ENCODE data around the gene FKBP11.

Gene FKBP11

GRCh38 chr12:48966177-48966895 is 41.0 kb upstream of the FKBP11 start:
- no peak overlapping the region for H3K27ac ChIP-seq (ENCODE audit: low read length)
- H3K4me1 ChIP-seq (ENCODE audit: insufficient read depth, low read length): peaks cover 43% of the 10 kb centered on the region
- H3K9ac ChIP-seq (ENCODE audit: low read depth, low read length): no peak overlapping the region
- H3K27me3 ChIP-seq (ENCODE audit: insufficient read depth, low read length): peaks cover 58% of the 10 kb centered on the region
- no peaks in the 10 kb centered on the region for H3K9me3 ChIP-seq (ENCODE audit: insufficient read depth, low read depth, low read length)
- no peaks in the 10 kb centered on the region for H3K36me3 ChIP-seq (ENCODE audit: insufficient read depth, low read depth, low read length)
- H3K4me3 ChIP-seq (ENCODE audit: low read length): no peak overlapping the region

- Histone ChIP-seq H3K27me3 (ENCODE audit: insufficient read depth, low read length) (peaks cover 49% of the 10 kb centered on the region), H3K4me3 (ENCODE audit: low read length) (peak overlapping the region; percentile 23; the same call in 1 of the 2 replicates), H3K9ac (ENCODE audit: low read depth, low read length) (peak overlapping the region; percentile 5; the same call in 1 of the 2 replicates), H3K27ac (ENCODE audit: low read length) (peak overlapping the region; percentile 3), H3K9me3 (ENCODE audit: insufficient read depth, low read depth, low read length) (no peaks in the 10 kb centered on the region), H3K4me1 (ENCODE audit: insufficient read depth, low read length) (peaks cover 37% of the 10 kb centered on the region), H3K36me3 (ENCODE audit: insufficient read depth, low read depth, low read length) (no peaks in the 10 kb centered on the region)
These were observed 40.1 kb upstream of the FKBP11 start for GRCh38 chr12:48965298-48965838.

- Histone ChIP-seq H3K36me3 (ENCODE audit: insufficient read depth, low read depth, low read length) (no peaks in the 10 kb centered on the region), H3K27me3 (ENCODE audit: insufficient read depth, low read length) (peaks cover 14% of the 10 kb centered on the region), H3K9me3 (ENCODE audit: insufficient read depth, low read depth, low read length) (no peaks in the 10 kb centered on the region), H3K27ac (ENCODE audit: low read length) (no peak overlapping the region), H3K9ac (ENCODE audit: low read depth, low read length) (no peak overlapping the region), H3K4me1 (ENCODE audit: insufficient read depth, low read length) (peaks cover 20% of the 10 kb centered on the region), H3K4me3 (ENCODE audit: low read length) (no peak overlapping the region)
These were observed 36.5 kb upstream of the FKBP11 start for GRCh38 chr12:48961801-48962200.

GRCh38 chr12:48961331-48961730 is 36.0 kb upstream of the FKBP11 start:
- Histone ChIP-seq H3K27ac (ENCODE audit: low read length) (no peak overlapping the region), H3K9ac (ENCODE audit: low read depth, low read length) (no peak overlapping the region; the same call in 1 of the 2 replicates), H3K4me3 (ENCODE audit: low read length) (no peak overlapping the region), H3K4me1 (ENCODE audit: insufficient read depth, low read length) (peaks cover 20% of the 10 kb centered on the region), H3K27me3 (ENCODE audit: insufficient read depth, low read length) (peaks cover 9% of the 10 kb centered on the region; the same call in 1 of the 2 replicates), H3K36me3 (ENCODE audit: insufficient read depth, low read depth, low read length) (no peaks in the 10 kb centered on the region), H3K9me3 (ENCODE audit: insufficient read depth, low read depth, low read length) (no peaks in the 10 kb centered on the region)

DNA sequence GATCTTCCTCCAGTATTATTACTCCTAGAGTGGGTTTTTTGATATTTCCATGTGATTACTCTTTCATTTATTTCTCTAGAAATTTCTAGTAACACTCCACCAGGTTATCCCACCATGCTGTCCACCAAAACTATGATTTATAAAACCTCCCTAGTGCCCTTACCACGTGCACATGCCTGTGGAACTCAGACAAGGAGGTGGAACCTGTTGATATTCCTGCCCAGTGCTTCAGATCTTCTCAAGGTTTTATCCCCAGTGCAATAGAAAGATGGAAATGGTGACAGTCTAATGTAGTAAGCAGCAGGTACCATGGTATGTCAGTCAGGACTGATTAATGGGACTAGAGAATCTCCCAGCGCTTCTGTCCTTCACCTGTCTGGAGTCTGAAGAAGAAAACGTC is 35.5 kb upstream of the FKBP11 start:
- H3K9me3 ChIP-seq (ENCODE audit: insufficient read depth, low read depth, low read length): no peaks in the 10 kb centered on the region
- no peak overlapping the region for H3K9ac ChIP-seq (ENCODE audit: low read depth, low read length)
- H3K27me3 ChIP-seq (ENCODE audit: insufficient read depth, low read length): peaks cover 4% of the 10 kb centered on the region; the same call in 1 of the 2 replicates

GRCh38 chr12:48958049-48958388 is 32.7 kb upstream of the FKBP11 start:
- H3K4me1 ChIP-seq (ENCODE audit: insufficient read depth, low read length): peaks cover 14% of the 10 kb centered on the region; the same call in 1 of the 2 replicates
- no peaks in the 10 kb centered on the region for H3K27me3 ChIP-seq (ENCODE audit: insufficient read depth, low read length)
- peak overlapping the region; percentile 66 for H3K27ac ChIP-seq (ENCODE audit: low read length)
- no peaks in the 10 kb centered on the region for H3K9me3 ChIP-seq (ENCODE audit: insufficient read depth, low read depth, low read length)
- H3K9ac ChIP-seq (ENCODE audit: low read depth, low read length): peak overlapping the region; percentile 94
- H3K36me3 ChIP-seq (ENCODE audit: insufficient read depth, low read depth, low read length): peaks cover 28% of the 10 kb centered on the region
- peak overlapping the region; percentile 83 for H3K4me3 ChIP-seq (ENCODE audit: low read length)

More for the DNA sequence above, 35.5 kb upstream of the FKBP11 start:
- Histone ChIP-seq H3K27ac (ENCODE audit: low read length) (no peak overlapping the region), H3K4me1 (ENCODE audit: insufficient read depth, low read length) (peaks cover 18% of the 10 kb centered on the region), H3K36me3 (ENCODE audit: insufficient read depth, low read depth, low read length) (peaks cover under 1% of the 10 kb centered on the region; the same call in 1 of the 2 replicates), H3K4me3 (ENCODE audit: low read length) (no peak overlapping the region)

DNA sequence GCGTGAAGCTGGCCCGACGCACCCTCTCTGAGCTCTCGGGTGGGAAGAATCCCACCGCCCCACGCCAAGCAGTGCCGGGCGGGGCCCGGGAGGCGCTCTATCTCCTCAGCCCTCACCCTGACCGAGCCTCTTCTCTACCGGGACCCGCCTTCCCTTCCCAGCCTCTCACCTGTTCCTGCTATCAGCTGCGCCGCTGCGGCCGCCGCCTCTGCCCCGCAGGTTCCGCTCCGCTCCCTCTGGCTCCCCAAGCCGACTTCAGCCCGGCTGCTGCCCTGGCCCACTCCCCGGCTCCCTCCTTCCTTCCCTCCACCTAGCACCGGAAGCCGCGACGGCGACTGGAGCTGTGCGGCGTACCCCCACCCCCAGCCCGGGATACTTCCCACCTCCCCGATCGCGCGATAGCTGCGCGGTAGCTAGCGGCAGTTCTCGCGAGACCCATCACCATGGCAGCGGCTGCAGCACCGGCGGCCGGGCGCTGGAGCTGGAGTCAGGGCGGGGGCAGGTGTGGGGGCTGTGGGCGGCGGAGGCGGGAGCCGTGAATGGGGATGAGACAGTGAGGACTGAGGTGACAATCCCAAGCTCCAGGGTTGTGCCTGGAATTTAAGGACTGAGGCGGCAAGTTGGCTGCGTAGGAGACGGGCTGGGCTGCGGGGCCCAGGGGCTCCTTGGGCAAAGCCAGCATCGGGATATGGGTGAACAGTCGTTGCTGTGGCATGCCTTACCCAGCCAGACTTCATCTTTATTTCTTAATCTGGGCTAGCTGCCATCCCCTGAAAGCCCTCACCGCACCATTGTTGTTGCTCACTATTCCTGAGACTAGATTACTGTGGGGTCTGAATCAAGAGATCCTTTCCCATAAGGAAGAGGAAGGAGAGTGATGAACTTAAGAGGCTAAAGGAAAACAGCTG is 32.1 kb upstream of the FKBP11 start, which contains the start of gene ARF3:
ARF3 (minus strand) TSS at position 347 of the 908 bp plus-strand sequence. CDS start 16,392 bp downstream, outside the sequence.
- no peaks in the 10 kb centered on the region for H3K27me3 ChIP-seq (ENCODE audit: insufficient read depth, low read length)
- peaks cover 34% of the 10 kb centered on the region for H3K36me3 ChIP-seq (ENCODE audit: insufficient read depth, low read depth, low read length)
- peak within 1 kb of the TSS; percentile 94 for H3K9ac ChIP-seq (ENCODE audit: low read depth, low read length)
- peak within 1 kb of the TSS; percentile 83 for H3K4me3 ChIP-seq (ENCODE audit: low read length)
- peak within 1 kb of the TSS; percentile 79 for H3K27ac ChIP-seq (ENCODE audit: low read length)
- peaks cover 14% of the 10 kb centered on the region; the same call in 1 of the 2 replicates for H3K4me1 ChIP-seq (ENCODE audit: insufficient read depth, low read length)
- H3K9me3 ChIP-seq (ENCODE audit: insufficient read depth, low read depth, low read length): no peaks in the 10 kb centered on the region

DNA sequence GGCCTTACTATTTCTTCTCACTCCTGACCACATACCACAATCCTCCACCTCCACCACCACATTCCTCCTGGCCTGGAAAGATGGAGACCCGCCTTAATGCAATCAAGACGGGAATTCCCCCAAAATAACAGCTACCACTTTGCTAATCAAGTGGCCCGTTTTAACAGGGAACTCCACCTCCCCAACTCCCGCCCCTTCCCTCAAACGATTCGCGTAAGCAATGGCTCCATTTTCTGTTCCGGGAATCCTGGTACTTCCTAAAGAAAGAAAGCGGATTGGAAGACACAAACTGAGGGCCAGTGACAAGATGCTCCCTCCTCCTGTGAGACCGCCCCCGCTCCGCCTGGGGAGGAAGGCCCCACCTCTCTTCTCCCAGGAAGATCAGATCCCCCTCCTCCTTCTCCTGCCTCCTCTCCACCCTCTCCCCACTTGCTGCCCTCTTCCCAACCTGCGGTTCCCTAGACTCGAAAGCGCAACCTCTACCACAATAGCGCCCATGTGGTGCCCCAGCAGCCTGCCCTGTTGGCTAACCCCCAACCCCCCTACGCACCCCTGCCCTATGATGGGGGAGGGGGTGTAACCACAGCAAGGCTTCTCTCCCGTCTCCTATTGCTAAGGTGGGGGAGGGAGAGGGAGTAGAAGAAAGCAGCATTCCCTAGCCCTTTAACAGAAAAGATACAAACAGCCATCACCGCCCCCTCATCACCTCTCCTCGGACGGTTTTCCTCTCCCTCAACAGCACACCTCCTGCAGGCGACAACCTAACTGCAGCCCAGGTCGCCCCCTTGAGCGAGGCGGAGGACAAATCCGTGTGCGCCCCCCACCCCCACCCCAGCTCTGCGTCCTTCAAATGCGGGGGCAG is 31.2 kb upstream of the FKBP11 start:
- Histone ChIP-seq H3K36me3 (ENCODE audit: insufficient read depth, low read depth, low read length) (peaks cover 40% of the 10 kb centered on the region), H3K4me1 (ENCODE audit: insufficient read depth, low read length) (peaks cover 14% of the 10 kb centered on the region; the same call in 1 of the 2 replicates), H3K27ac (ENCODE audit: low read length) (peak overlapping the region; percentile 79), H3K9ac (ENCODE audit: low read depth, low read length) (peak overlapping the region; percentile 94), H3K4me3 (ENCODE audit: low read length) (peak overlapping the region; percentile 83), H3K9me3 (ENCODE audit: insufficient read depth, low read depth, low read length) (no peaks in the 10 kb centered on the region), H3K27me3 (ENCODE audit: insufficient read depth, low read length) (no peaks in the 10 kb centered on the region)

GRCh38 chr12:48954841-48955501 is 29.7 kb upstream of the FKBP11 start:
- Histone ChIP-seq H3K27ac (ENCODE audit: low read length) (no peak overlapping the region), H3K36me3 (ENCODE audit: insufficient read depth, low read depth, low read length) (peaks cover 46% of the 10 kb centered on the region), H3K9ac (ENCODE audit: low read depth, low read length) (no peak overlapping the region), H3K27me3 (ENCODE audit: insufficient read depth, low read length) (no peaks in the 10 kb centered on the region), H3K4me3 (ENCODE audit: low read length) (peak overlapping the region; percentile 83; the same call in 1 of the 2 replicates), H3K4me1 (ENCODE audit: insufficient read depth, low read length) (peaks cover 14% of the 10 kb centered on the region; the same call in 1 of the 2 replicates), H3K9me3 (ENCODE audit: insufficient read depth, low read depth, low read length) (no peaks in the 10 kb centered on the region)

GRCh38 chr12:48954061-48954460 is 28.8 kb upstream of the FKBP11 start:
- H3K4me3 ChIP-seq (ENCODE audit: low read length): no peak overlapping the region
- no peaks in the 10 kb centered on the region for H3K27me3 ChIP-seq (ENCODE audit: insufficient read depth, low read length)
- no peaks in the 10 kb centered on the region for H3K9me3 ChIP-seq (ENCODE audit: insufficient read depth, low read depth, low read length)
- peaks cover 14% of the 10 kb centered on the region; the same call in 1 of the 2 replicates for H3K4me1 ChIP-seq (ENCODE audit: insufficient read depth, low read length)
- H3K9ac ChIP-seq (ENCODE audit: low read depth, low read length): no peak overlapping the region
- peaks cover 53% of the 10 kb centered on the region for H3K36me3 ChIP-seq (ENCODE audit: insufficient read depth, low read depth, low read length)
- no peak overlapping the region for H3K27ac ChIP-seq (ENCODE audit: low read length)

Data from iPS-20b (cell line).